GM23338 (cell line): ENCODE data around the gene WNT1. TPM values are rescaled to one million over a fixed set of nuclear protein-coding genes. Genes with fewer than 3 reads are reported as not detected.

ENCODE experiments used
- ATAC-seq: fragments of 200-7000 bp; cut with Tn5 transposase; 3 replicates; pipeline ENCODE4 v1.9.1; 2020
- DNase-seq: peaks from one replicate; pipeline ENCODE4 v3.0.0-alpha.2; 2015; ENCODE audit warnings: low spot score
- H2AFZ ChIP-seq: fragments of 200-600 bp; sonication (generic); 2 replicates; pipeline ENCODE4 v1.8.0; 2016; ENCODE audit warnings: antibody characterized with exemption, mild to moderate bottlenecking, moderate library complexity
- H3F3A ChIP-seq: fragments of 200-600 bp; sonication (generic); replicated peaks from 2 replicates; pipeline ENCODE4 v1.8.0; 2017; ENCODE audit warnings: antibody characterized with exemption, mixed run types, low read depth
- H3K27ac ChIP-seq: fragments of 200-600 bp; sonication (generic); 2 replicates; pipeline ENCODE4 v1.6.1; 2016; ENCODE audit warnings: low read depth
- H3K27me3 ChIP-seq: fragments of 200-600 bp; sonication (generic); 2 replicates; pipeline ENCODE4 v1.8.0; 2016; ENCODE audit warnings: mild to moderate bottlenecking, mixed run types, moderate library complexity; ENCODE audit not compliant: insufficient read depth
- H3K36me3 ChIP-seq: fragments of 200-600 bp; sonication (generic); 2 replicates; pipeline ENCODE4 v1.8.0; 2016; ENCODE audit warnings: mild to moderate bottlenecking; ENCODE audit not compliant: insufficient read depth
- H3K4me1 ChIP-seq: fragments of 200-600 bp; sonication (generic); 2 replicates; pipeline ENCODE4 v1.8.0; 2016; ENCODE audit warnings: mild to moderate bottlenecking, moderate library complexity; ENCODE audit not compliant: insufficient read depth
- H3K4me2 ChIP-seq: fragments of 200-600 bp; sonication (generic); 2 replicates; pipeline ENCODE4 v1.7.1; 2017; ENCODE audit warnings: mixed run types
- H3K4me3 ChIP-seq: fragments of 200-600 bp; sonication (generic); 2 replicates; pipeline ENCODE4 v1.6.1; 2016; ENCODE audit warnings: mixed run types
- H3K79me2 ChIP-seq: fragments of 200-600 bp; sonication (generic); replicated peaks from 2 replicates; pipeline ENCODE4 v1.8.0; 2017; ENCODE audit warnings: mild to moderate bottlenecking; ENCODE audit not compliant: insufficient read depth
- H3K9me2 ChIP-seq: fragments of 200-600 bp; sonication (generic); 2 replicates; pipeline ENCODE4 v1.8.0; 2017; ENCODE audit not compliant: insufficient read depth
- H4K20me1 ChIP-seq: fragments of 200-600 bp; sonication (generic); replicated peaks from 2 replicates; pipeline ENCODE4 v1.8.0; 2017; ENCODE audit warnings: mild to moderate bottlenecking; ENCODE audit not compliant: insufficient read depth
- H3K27ac Mint-ChIP-seq: 2 replicates; pipeline ENCODE4 v1.8.0; 2020; ENCODE audit warnings: inconsistent platforms, mild to moderate bottlenecking, moderate library complexity, mixed read lengths
- H3K27me3 Mint-ChIP-seq: 3 replicates; pipeline ENCODE4 v1.8.0; 2022; ENCODE audit warnings: low read depth, mild to moderate bottlenecking, moderate library complexity, mixed read lengths, inconsistent platforms; ENCODE audit not compliant: insufficient read depth, poor library complexity
- H3K36me3 Mint-ChIP-seq: 3 replicates; pipeline ENCODE4 v1.8.0; 2021; ENCODE audit warnings: low read depth, mild to moderate bottlenecking, inconsistent platforms, moderate library complexity, mixed read lengths
- H3K4me1 Mint-ChIP-seq: 3 replicates; pipeline ENCODE4 v1.8.0; 2020; ENCODE audit warnings: mild to moderate bottlenecking, inconsistent platforms, mixed read lengths
- H3K4me3 Mint-ChIP-seq: 3 replicates; pipeline ENCODE4 v1.8.0; 2021; ENCODE audit warnings: moderate library complexity, mild to moderate bottlenecking, inconsistent platforms, mixed read lengths
- H3K9me3 Mint-ChIP-seq: 3 replicates; pipeline ENCODE4 v1.8.0; 2020; ENCODE audit warnings: moderate library complexity, mild to moderate bottlenecking, inconsistent platforms, mixed read lengths
- CREB1 ChIP-seq: fragments of 250-450 bp; sonication (Bioruptor Pico); IDR thresholded peaks from 2 replicates; pipeline ENCODE4 v1.5.0; 2020; ENCODE audit warnings: low read depth, mild to moderate bottlenecking, moderate library complexity
- EZH2 ChIP-seq: fragments of 200-600 bp; sonication (generic); IDR thresholded peaks from one replicate; pipeline ENCODE4 v1.8.0; 2017; ENCODE audit warnings: antibody characterized with exemption, mild to moderate bottlenecking, low read depth; ENCODE audit not compliant: unreplicated experiment
- EZH2phosphoT487 ChIP-seq: fragments of 200-600 bp; sonication (generic); IDR thresholded peaks from one replicate; pipeline ENCODE4 v1.8.1; 2018; ENCODE audit warnings: antibody characterized with exemption; ENCODE audit not compliant: unreplicated experiment
- NANOG ChIP-seq: IDR thresholded peaks from 2 replicates; pipeline ENCODE4 v1.6.1; 2016; ENCODE audit warnings: antibody characterized with exemption, borderline replicate concordance
- POLR2AphosphoS5 ChIP-seq: IDR thresholded peaks from 2 replicates; pipeline ENCODE4 v1.6.1; 2016; ENCODE audit warnings: antibody characterized with exemption, low read depth
- ZNF114 ChIP-seq: fragments of 250-450 bp; sonication (Bioruptor Pico); IDR thresholded peaks from 2 replicates; pipeline ENCODE4 v1.5.0; 2020; ENCODE audit warnings: mild to moderate bottlenecking, moderate library complexity
- polyA plus RNA-seq: library from polyadenylated mRNA; unstranded; fragments of >200 nt; fragmentation: Nextera tagmentation; extraction: Ambion mirVana; gene quantifications from 2 replicates; pipeline ENCODE4 v1.2.1, GENCODE V29; 2016
- total RNA-seq: library from RNA; depleted of rRNA; stranded (reverse); fragments of >200 nt; shearing (Covaris generic); gene quantifications from 2 replicates; pipeline ENCODE4 v1.2.3, GENCODE V29; 2014
- TF ChIP-seq, protein P1 (sequence below): fragments of 250-450 bp; sonication (Bioruptor Pico); IDR thresholded peaks from 2 replicates; pipeline ENCODE4 v1.5.0; 2020; ENCODE audit warnings: mild to moderate bottlenecking, moderate library complexity
- TF ChIP-seq, protein P2 (sequence below): IDR thresholded peaks from 2 replicates; pipeline ENCODE4 v1.6.1; 2016; ENCODE audit warnings: antibody characterized with exemption

Gene WNT1
- total and polyA plus RNA-seq, 2 experiments from 2014 or later = not detected

DNA sequence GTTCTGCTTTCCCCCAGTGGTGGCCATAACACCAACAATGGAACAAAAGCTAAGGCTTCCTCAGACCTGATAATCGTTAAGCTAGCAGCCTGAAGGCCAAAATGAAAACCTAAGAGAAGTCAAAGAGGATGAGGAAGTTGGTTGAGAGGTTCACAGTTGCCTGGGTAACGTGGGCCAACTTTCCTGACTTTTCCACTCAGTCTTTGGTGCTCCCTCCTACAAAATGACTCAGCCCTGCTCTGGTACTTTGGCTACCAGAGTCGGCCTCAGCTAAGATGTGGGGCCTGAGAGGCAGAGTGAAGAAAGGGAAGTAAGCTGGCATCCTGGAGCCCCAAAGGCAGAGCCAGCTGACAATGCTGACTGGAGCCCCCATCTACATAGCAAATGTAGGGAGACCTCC is 37.9 kb upstream of the WNT1 start (continued):
- TF ChIP-seq, protein P1, sequence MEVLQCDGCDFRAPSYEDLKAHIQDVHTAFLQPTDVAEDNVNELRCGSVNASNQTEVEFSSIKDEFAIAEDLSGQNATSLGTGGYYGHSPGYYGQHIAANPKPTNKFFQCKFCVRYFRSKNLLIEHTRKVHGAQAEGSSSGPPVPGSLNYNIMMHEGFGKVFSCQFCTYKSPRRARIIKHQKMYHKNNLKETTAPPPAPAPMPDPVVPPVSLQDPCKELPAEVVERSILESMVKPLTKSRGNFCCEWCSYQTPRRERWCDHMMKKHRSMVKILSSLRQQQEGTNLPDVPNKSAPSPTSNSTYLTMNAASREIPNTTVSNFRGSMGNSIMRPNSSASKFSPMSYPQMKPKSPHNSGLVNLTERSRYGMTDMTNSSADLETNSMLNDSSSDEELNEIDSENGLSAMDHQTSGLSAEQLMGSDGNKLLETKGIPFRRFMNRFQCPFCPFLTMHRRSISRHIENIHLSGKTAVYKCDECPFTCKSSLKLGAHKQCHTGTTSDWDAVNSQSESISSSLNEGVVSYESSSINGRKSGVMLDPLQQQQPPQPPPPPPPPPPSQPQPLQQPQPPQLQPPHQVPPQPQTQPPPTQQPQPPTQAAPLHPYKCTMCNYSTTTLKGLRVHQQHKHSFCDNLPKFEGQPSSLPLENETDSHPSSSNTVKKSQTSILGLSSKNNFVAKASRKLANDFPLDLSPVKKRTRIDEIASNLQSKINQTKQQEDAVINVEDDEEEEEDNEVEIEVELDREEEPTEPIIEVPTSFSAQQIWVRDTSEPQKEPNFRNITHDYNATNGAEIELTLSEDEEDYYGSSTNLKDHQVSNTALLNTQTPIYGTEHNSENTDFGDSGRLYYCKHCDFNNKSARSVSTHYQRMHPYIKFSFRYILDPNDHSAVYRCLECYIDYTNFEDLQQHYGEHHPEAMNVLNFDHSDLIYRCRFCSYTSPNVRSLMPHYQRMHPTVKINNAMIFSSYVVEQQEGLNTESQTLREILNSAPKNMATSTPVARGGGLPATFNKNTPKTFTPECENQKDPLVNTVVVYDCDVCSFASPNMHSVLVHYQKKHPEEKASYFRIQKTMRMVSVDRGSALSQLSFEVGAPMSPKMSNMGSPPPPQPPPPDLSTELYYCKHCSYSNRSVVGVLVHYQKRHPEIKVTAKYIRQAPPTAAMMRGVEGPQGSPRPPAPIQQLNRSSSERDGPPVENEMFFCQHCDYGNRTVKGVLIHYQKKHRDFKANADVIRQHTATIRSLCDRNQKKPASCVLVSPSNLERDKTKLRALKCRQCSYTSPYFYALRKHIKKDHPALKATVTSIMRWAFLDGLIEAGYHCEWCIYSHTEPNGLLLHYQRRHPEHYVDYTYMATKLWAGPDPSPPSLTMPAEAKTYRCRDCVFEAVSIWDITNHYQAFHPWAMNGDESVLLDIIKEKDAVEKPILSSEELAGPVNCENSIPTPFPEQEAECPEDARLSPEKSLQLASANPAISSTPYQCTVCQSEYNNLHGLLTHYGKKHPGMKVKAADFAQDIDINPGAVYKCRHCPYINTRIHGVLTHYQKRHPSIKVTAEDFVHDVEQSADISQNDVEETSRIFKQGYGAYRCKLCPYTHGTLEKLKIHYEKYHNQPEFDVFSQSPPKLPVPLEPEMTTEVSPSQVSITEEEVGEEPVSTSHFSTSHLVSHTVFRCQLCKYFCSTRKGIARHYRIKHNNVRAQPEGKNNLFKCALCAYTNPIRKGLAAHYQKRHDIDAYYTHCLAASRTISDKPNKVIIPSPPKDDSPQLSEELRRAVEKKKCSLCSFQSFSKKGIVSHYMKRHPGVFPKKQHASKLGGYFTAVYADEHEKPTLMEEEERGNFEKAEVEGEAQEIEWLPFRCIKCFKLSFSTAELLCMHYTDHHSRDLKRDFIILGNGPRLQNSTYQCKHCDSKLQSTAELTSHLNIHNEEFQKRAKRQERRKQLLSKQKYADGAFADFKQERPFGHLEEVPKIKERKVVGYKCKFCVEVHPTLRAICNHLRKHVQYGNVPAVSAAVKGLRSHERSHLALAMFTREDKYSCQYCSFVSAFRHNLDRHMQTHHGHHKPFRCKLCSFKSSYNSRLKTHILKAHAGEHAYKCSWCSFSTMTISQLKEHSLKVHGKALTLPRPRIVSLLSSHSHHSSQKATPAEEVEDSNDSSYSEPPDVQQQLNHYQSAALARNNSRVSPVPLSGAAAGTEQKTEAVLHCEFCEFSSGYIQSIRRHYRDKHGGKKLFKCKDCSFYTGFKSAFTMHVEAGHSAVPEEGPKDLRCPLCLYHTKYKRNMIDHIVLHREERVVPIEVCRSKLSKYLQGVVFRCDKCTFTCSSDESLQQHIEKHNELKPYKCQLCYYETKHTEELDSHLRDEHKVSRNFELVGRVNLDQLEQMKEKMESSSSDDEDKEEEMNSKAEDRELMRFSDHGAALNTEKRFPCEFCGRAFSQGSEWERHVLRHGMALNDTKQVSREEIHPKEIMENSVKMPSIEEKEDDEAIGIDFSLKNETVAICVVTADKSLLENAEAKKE (CRISPR knock-in tag) = no peak

DNA sequence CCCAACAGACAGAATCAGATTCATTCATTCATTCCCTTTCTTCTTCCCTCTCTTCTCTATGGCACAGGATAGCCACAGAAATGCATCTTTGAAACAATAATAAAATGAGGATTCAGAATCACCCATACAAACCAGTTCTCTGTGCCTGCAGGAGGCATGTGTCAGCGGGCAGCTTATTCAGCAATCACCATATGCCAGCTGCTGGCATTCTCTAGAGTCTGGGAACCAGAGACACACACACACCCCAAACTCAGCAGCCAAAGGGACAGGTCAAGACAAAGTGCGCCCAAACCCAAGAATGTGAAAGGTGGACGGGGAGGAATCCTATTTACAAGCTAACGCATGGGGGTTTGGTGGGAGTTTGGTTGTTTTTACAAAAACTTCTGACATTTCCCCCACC is 34.9 kb upstream of the WNT1 start:
- H3K9me2 ChIP-seq = no peaks in the 10 kb centered on the region
- H3F3A ChIP-seq = no peaks in the 10 kb centered on the region
- no peak overlapping the region for H2AFZ ChIP-seq
- Mint-ChIP-seq H3K36me3 (peaks cover 40% of the 10 kb centered on the region), H3K27ac (no peak overlapping the region), H3K4me3 (no peak overlapping the region), H3K27me3 (peaks cover 5% of the 10 kb centered on the region), H3K9me3 (no peaks in the 10 kb centered on the region), H3K4me1 (peaks cover 4% of the 10 kb centered on the region)
- no peak overlapping the region for H3K4me3 ChIP-seq
- DNase-seq (no peak), ATAC-seq (no peak)
- TF ChIP-seq EZH2 = no peak
- H3K4me2 ChIP-seq = no peak overlapping the region
- peaks cover 71% of the 10 kb centered on the region for H4K20me1 ChIP-seq
- H3K4me1 ChIP-seq = no peaks in the 10 kb centered on the region; the same call in 1 of the 2 replicates
- H3K27ac ChIP-seq = no peak overlapping the region
- no peaks in the 10 kb centered on the region for H3K27me3 ChIP-seq
- H3K36me3 ChIP-seq = 0 out of 2 replicates have a peak, but pooled peaks cover 6% of the 10 kb centered on the region
- H3K79me2 ChIP-seq = peaks cover 73% of the 10 kb centered on the region

DNA sequence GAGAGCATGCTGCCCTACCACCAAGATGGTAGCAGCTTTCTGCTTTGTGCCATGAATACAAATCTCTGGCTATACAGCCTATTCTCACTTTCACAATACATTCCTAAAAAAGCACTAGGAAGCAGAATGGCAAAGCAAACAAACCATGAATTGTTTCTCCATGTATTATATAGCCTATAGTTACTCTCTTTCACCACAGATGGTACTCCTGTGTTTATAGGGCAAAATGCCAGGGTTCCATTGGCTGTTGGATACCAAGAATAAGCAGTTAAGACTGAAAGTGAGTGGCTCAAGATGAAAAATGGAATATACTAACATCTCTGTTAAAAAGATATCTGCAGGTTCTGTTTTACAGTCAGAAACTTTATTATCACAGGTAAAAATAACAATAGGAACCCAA is 31.9 kb upstream of the WNT1 start:
- H3K4me1 Mint-ChIP-seq = peaks cover 8% of the 10 kb centered on the region
- H3K9me3 Mint-ChIP-seq = no peaks in the 10 kb centered on the region
- Histone ChIP-seq H3K4me1 (no peaks in the 10 kb centered on the region; the same call in 1 of the 2 replicates), H4K20me1 (peaks cover 70% of the 10 kb centered on the region), H3K4me2 (no peak overlapping the region), H3K4me3 (no peak overlapping the region), H3K27me3 (no peaks in the 10 kb centered on the region), H2AFZ (no peak overlapping the region), H3K79me2 (peaks cover 99% of the 10 kb centered on the region), H3K9me2 (no peaks in the 10 kb centered on the region), H3K27ac (peak overlapping the region; percentile 53), H3F3A (no peaks in the 10 kb centered on the region), H3K36me3 (peaks cover 2% of the 10 kb centered on the region; the same call in 1 of the 2 replicates)
- TF ChIP-seq CREB1 (CRISPR knock-in tag) = no peak
- TF ChIP-seq POLR2AphosphoS5 = no peak
- no peak for TF ChIP-seq EZH2
- no peak for TF ChIP-seq EZH2phosphoT487
- TF ChIP-seq ZNF114 (CRISPR knock-in tag) = no peak
- TF ChIP-seq NANOG = no peak
- TF ChIP-seq, protein P2, sequence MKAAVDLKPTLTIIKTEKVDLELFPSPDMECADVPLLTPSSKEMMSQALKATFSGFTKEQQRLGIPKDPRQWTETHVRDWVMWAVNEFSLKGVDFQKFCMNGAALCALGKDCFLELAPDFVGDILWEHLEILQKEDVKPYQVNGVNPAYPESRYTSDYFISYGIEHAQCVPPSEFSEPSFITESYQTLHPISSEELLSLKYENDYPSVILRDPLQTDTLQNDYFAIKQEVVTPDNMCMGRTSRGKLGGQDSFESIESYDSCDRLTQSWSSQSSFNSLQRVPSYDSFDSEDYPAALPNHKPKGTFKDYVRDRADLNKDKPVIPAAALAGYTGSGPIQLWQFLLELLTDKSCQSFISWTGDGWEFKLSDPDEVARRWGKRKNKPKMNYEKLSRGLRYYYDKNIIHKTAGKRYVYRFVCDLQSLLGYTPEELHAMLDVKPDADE = no peak
- DNase-seq (no peak), ATAC-seq (no peak)
- H3K4me3 Mint-ChIP-seq = no peak overlapping the region
- peaks cover 27% of the 10 kb centered on the region for H3K36me3 Mint-ChIP-seq
- no peak overlapping the region for H3K27ac Mint-ChIP-seq
- peaks cover 4% of the 10 kb centered on the region for H3K27me3 Mint-ChIP-seq
